Fibroblast of lung (primary cell): ENCODE measurements around the gene SLC49A4. TPM values are rescaled to one million over a fixed set of nuclear protein-coding genes. Genes with fewer than 3 reads are reported as not detected.

Experiments
- DNase-seq, 2 donors: peaks; one replicate each; pipeline versions ENCODE4 v3.0.0 to v3.0.0-alpha.2; 2010; ENCODE audit warnings: low read depth in 2 of 2
- H2AFZ ChIP-seq: 2 replicates; pipeline ENCODE4 v1.5.1; 2012; ENCODE audit warnings: low read length, control low read depth, inconsistent platforms
- H3K27ac ChIP-seq: 2 replicates; pipeline ENCODE4 v1.5.1; 2011; ENCODE audit warnings: low read length, control low read depth; ENCODE audit not compliant: insufficient read depth
- H3K27me3 ChIP-seq: 2 replicates; pipeline ENCODE4 v1.5.1; 2011; ENCODE audit warnings: mild to moderate bottlenecking, low read length; ENCODE audit not compliant: control insufficient read depth, insufficient read depth
- H3K36me3 ChIP-seq: 2 replicates; pipeline ENCODE4 v1.5.1; 2011; ENCODE audit warnings: low read length; ENCODE audit not compliant: control insufficient read depth, insufficient read depth
- H3K4me1 ChIP-seq: 2 replicates; pipeline ENCODE4 v1.5.1; 2011; ENCODE audit warnings: low read length; ENCODE audit not compliant: control insufficient read depth, insufficient read depth; ENCODE audit errors: extremely low read depth
- H3K4me2 ChIP-seq: 2 replicates; pipeline ENCODE4 v1.5.1; 2011; ENCODE audit warnings: low read length, control low read depth; ENCODE audit not compliant: insufficient read depth; ENCODE audit errors: extremely low read depth
- H3K4me3 ChIP-seq, 4 experiments: fragments of 200-600 bp in 1 of 4; sonication (generic) in 1 of 4; replicated peaks in 1 of 4; 2 replicates each; pipeline ENCODE4 v1.5.1; 2011 to 2016; ENCODE audit warnings: low read length in 4 of 4, low read depth in 3 of 4, mild to moderate bottlenecking in 3 of 4, control low read depth in 2 of 4, inconsistent platforms in 1 of 4, mixed read lengths in 1 of 4; ENCODE audit not compliant: insufficient read depth in 1 of 4; ENCODE audit errors: control extremely low read depth in 1 of 4
- H3K79me2 ChIP-seq: 2 replicates; pipeline ENCODE4 v1.5.1; 2012; ENCODE audit warnings: mild to moderate bottlenecking, low read length, inconsistent platforms; ENCODE audit not compliant: control insufficient read depth, insufficient read depth
- H3K9ac ChIP-seq: 2 replicates; pipeline ENCODE4 v1.5.1; 2011; ENCODE audit warnings: mild to moderate bottlenecking, low read length, control low read depth; ENCODE audit not compliant: insufficient read depth
- H3K9me3 ChIP-seq: 2 replicates; pipeline ENCODE4 v1.5.1; 2012; ENCODE audit warnings: low read depth, low read length; ENCODE audit not compliant: control insufficient read depth, insufficient read depth
- H4K20me1 ChIP-seq: 2 replicates; pipeline ENCODE4 v1.5.1; 2011; ENCODE audit warnings: low read length; ENCODE audit not compliant: control insufficient read depth, insufficient read depth; ENCODE audit errors: extremely low read depth
- CTCF ChIP-seq, 2 donors: IDR thresholded peaks in 1 of 2; conservative IDR thresholded peaks in 1 of 2; 1 replicate in 1 of 2; 2 replicates in 1 of 2; pipeline ENCODE4 v1.5.1; 2011 to 2012; ENCODE audit warnings: low read length in 2 of 2, control low read depth in 1 of 2, inconsistent platforms in 1 of 2, low read depth in 1 of 2, mild to moderate bottlenecking in 1 of 2
- EZH2 ChIP-seq: IDR thresholded peaks from 2 replicates; pipeline ENCODE4 v1.5.1; 2012; ENCODE audit warnings: low read length, control low read depth, mild to moderate bottlenecking; ENCODE audit errors: missing control alignments
- polyA plus RNA-seq, 2 donors: library from polyadenylated mRNA; depleted of rRNA in 1 of 2; stranded (reverse) in 1 of 2; unstranded in 1 of 2; fragments of >200 nt; gene quantifications; 2 replicates each; pipeline ENCODE4 v1.2.1, GENCODE V29; 2011 to 2012; ENCODE audit warnings: missing spikeins in 1 of 2
- total RNA-seq: library from RNA; depleted of rRNA; stranded (reverse); fragments of >200 nt; gene quantifications from 2 replicates; pipeline ENCODE4 v1.2.1, GENCODE V29; 2014

Gene SLC49A4
- total and polyA plus RNA-seq, 2 donors (not counting 1 experiment from before 2014, with no cell fraction given): 14.5 to 20.6 TPM

- DNase-seq: no peak
- Histone ChIP-seq H2AFZ (no peak overlapping the region), H4K20me1 (no peaks in the 10 kb centered on the region), H3K4me2 (no peak overlapping the region), H3K4me1 (no peaks in the 10 kb centered on the region), H3K4me3 (no peak overlapping the region), H3K36me3 (no peaks in the 10 kb centered on the region), H3K79me2 (no peaks in the 10 kb centered on the region), H3K9me3 (no peaks in the 10 kb centered on the region), H3K27me3 (peaks cover 37% of the 10 kb centered on the region), H3K9ac (no peak overlapping the region), H3K27ac (no peak overlapping the region)
- TF ChIP-seq EZH2: no peak
- no peak for TF ChIP-seq CTCF (conservative IDR thresholded peaks at IDR 0.05 in 1 of 2, IDR thresholded peaks at IDR 0.05 in 1 of 2; ENCODE audit: low read depth in 1 of 2, low read length in 2 of 2)
These were observed 130.9 kb downstream of the SLC49A4 start for GRCh38 chr3:122925756-122926155.

GRCh38 chr3:122926322-122926721 is 131.5 kb downstream of the SLC49A4 start:
- TF ChIP-seq CTCF (conservative IDR thresholded peaks at IDR 0.05 in 1 of 2, IDR thresholded peaks at IDR 0.05 in 1 of 2; ENCODE audit: low read depth in 1 of 2, low read length in 2 of 2) (no peak), EZH2 (no peak)
- Histone ChIP-seq H3K9me3 (no peaks in the 10 kb centered on the region), H3K4me2 (no peak overlapping the region), H4K20me1 (no peaks in the 10 kb centered on the region), H3K27ac (no peak overlapping the region), H2AFZ (no peak overlapping the region), H3K27me3 (peaks cover 32% of the 10 kb centered on the region), H3K4me3 (no peak overlapping the region), H3K79me2 (no peaks in the 10 kb centered on the region), H3K4me1 (no peaks in the 10 kb centered on the region), H3K9ac (no peak overlapping the region), H3K36me3 (no peaks in the 10 kb centered on the region)
- DNase-seq: no peak

- H3K9me3 ChIP-seq: no peaks in the 10 kb centered on the region
- H3K27ac ChIP-seq: no peak overlapping the region
- H3K9ac ChIP-seq: no peak overlapping the region
- no peak for DNase-seq
- no peak for TF ChIP-seq CTCF (conservative IDR thresholded peaks at IDR 0.05 in 1 of 2, IDR thresholded peaks at IDR 0.05 in 1 of 2; ENCODE audit: low read depth in 1 of 2, low read length in 2 of 2)
- TF ChIP-seq EZH2: no peak
- no peaks in the 10 kb centered on the region for H3K79me2 ChIP-seq
- no peak overlapping the region for H3K4me3 ChIP-seq
- no peaks in the 10 kb centered on the region for H3K36me3 ChIP-seq
- peaks cover 31% of the 10 kb centered on the region for H3K27me3 ChIP-seq
- no peak overlapping the region for H2AFZ ChIP-seq
- no peaks in the 10 kb centered on the region for H4K20me1 ChIP-seq
- H3K4me2 ChIP-seq: no peak overlapping the region
- no peaks in the 10 kb centered on the region for H3K4me1 ChIP-seq
These were observed 131.9 kb downstream of the SLC49A4 start for GRCh38 chr3:122926811-122927210.
